GM23248 (cell line): ENCODE data around the gene SLX4IP. TPM values are rescaled to one million over a fixed set of nuclear protein-coding genes. Genes with fewer than 3 reads are reported as not detected.

Source experiments
- DNase-seq: peaks from one replicate; pipeline ENCODE4 v3.0.0-alpha.2; 2015
- H2AFZ ChIP-seq: fragments of 200-600 bp; sonication (generic); 2 replicates; pipeline ENCODE4 v1.6.1; 2016; ENCODE audit warnings: antibody characterized with exemption
- H3F3A ChIP-seq: fragments of 200-600 bp; sonication (generic); 2 replicates; pipeline ENCODE4 v1.6.1; 2016; ENCODE audit warnings: mild to moderate bottlenecking, antibody characterized with exemption, mixed run types; ENCODE audit not compliant: insufficient read depth
- H3K27ac ChIP-seq: fragments of 200-600 bp; sonication (generic); 2 replicates; pipeline ENCODE4 v1.5.1; 2016; ENCODE audit warnings: mild to moderate bottlenecking
- H3K27me3 ChIP-seq: fragments of 200-600 bp; sonication (generic); replicated peaks from 2 replicates; pipeline ENCODE4 v1.6.1; 2016; ENCODE audit warnings: mild to moderate bottlenecking; ENCODE audit not compliant: insufficient read depth
- H3K36me3 ChIP-seq: fragments of 200-600 bp; sonication (generic); 2 replicates; pipeline ENCODE4 v1.6.1; 2016; ENCODE audit warnings: low read depth, mild to moderate bottlenecking
- H3K4me1 ChIP-seq: fragments of 200-600 bp; sonication (generic); 2 replicates; pipeline ENCODE4 v1.6.1; 2016; ENCODE audit warnings: mild to moderate bottlenecking; ENCODE audit not compliant: insufficient read depth
- H3K4me2 ChIP-seq: fragments of 200-600 bp; sonication (generic); one replicate; pipeline ENCODE4 v1.6.1; 2016; ENCODE audit warnings: mild to moderate bottlenecking; ENCODE audit not compliant: unreplicated experiment
- H3K4me3 ChIP-seq: fragments of 200-600 bp; sonication (generic); 2 replicates; pipeline ENCODE4 v1.5.1; 2016; ENCODE audit warnings: mild to moderate bottlenecking
- H3K79me2 ChIP-seq: fragments of 200-600 bp; sonication (generic); 2 replicates; pipeline ENCODE4 v1.6.1; 2016; ENCODE audit warnings: mild to moderate bottlenecking; ENCODE audit not compliant: insufficient read depth
- H3K9ac ChIP-seq: fragments of 200-600 bp; sonication (generic); 2 replicates; pipeline ENCODE4 v1.6.1; 2016; ENCODE audit warnings: mild to moderate bottlenecking
- H3K9me2 ChIP-seq: fragments of 200-600 bp; sonication (generic); 2 replicates; pipeline ENCODE4 v1.6.1; 2016; ENCODE audit warnings: mixed run types, mild to moderate bottlenecking, moderate library complexity; ENCODE audit not compliant: insufficient read depth
- H3K9me3 ChIP-seq: fragments of 200-600 bp; sonication (generic); one replicate; pipeline ENCODE4 v1.6.1; 2017; ENCODE audit warnings: low read depth
- H4K20me1 ChIP-seq: fragments of 200-600 bp; sonication (generic); 2 replicates; pipeline ENCODE4 v1.6.0; 2016; ENCODE audit not compliant: insufficient read depth
- EZH2 ChIP-seq: fragments of 200-600 bp; sonication (generic); IDR thresholded peaks from 2 replicates; pipeline ENCODE4 v1.6.1; 2018; ENCODE audit warnings: antibody characterized with exemption, mild to moderate bottlenecking; ENCODE audit not compliant: insufficient read depth, poor library complexity, severe bottlenecking
- EZH2phosphoT487 ChIP-seq: fragments of 200-600 bp; sonication (generic); IDR thresholded peaks from 2 replicates; pipeline ENCODE4 v1.6.1; 2018; ENCODE audit warnings: antibody characterized with exemption, moderate library complexity, mild to moderate bottlenecking, low read depth; ENCODE audit not compliant: insufficient read depth
- WGBS, 2 experiments: methylation state at CpG; one replicate each; pipeline ENCODE4 v1.1.6; 2015 to 2017; ENCODE audit warnings: low lambda C conversion rate in 2 of 2, low coverage in 1 of 2; ENCODE audit errors: missing lambda C conversion rate in 2 of 2; 5-methylcytosine and 5-hydroxymethylcytosine counted together
- in situ Hi-C: fragments of 300-500 bp; cut with MboI; formaldehyde crosslinking; loops from 2 replicates; pipeline ENCODE4 v1.15.0; 2020
- polyA plus RNA-seq: library from polyadenylated mRNA; unstranded; fragments of >200 nt; fragmentation: Nextera tagmentation; extraction: Ambion mirVana; gene quantifications from 2 replicates; pipeline ENCODE4 v1.2.1, GENCODE V29; 2016
- total RNA-seq: library from RNA; depleted of rRNA; stranded (reverse); fragments of >200 nt; shearing (Covaris generic); gene quantifications from 2 replicates; pipeline ENCODE4 v1.2.3, GENCODE V29; 2014

The SLX4IP gene
- total and polyA plus RNA-seq, 2 experiments from 2014 or later: 3.7 to 3.9 TPM

- no peak overlapping the region for H3K4me3 ChIP-seq
- H3K4me2 ChIP-seq: no peak overlapping the region
- in situ Hi-C loops: no loop called here
- H3K27ac ChIP-seq: no peak overlapping the region
- 0 out of 2 replicates have a peak, but pooled peaks cover under 1% of the 10 kb centered on the region for H3F3A ChIP-seq
- DNase-seq: no peak
- no peaks in the 10 kb centered on the region for H3K9me3 ChIP-seq
- no peak for TF ChIP-seq EZH2phosphoT487
- no peak for TF ChIP-seq EZH2
- no peaks in the 10 kb centered on the region; the same call in 1 of the 2 replicates for H3K79me2 ChIP-seq
- no peaks in the 10 kb centered on the region for H3K36me3 ChIP-seq
- no peaks in the 10 kb centered on the region for H4K20me1 ChIP-seq
- WGBS, 2 experiments: 89 to 90% methylated on average over 2 of the region's 2 CpGs
- H3K9ac ChIP-seq: no peak overlapping the region
- H3K27me3 ChIP-seq: no peaks in the 10 kb centered on the region
- H3K4me1 ChIP-seq: peaks cover 4% of the 10 kb centered on the region; the same call in 1 of the 2 replicates
- H3K9me2 ChIP-seq: no peaks in the 10 kb centered on the region
- H2AFZ ChIP-seq: no peak overlapping the region
Measured at GRCh38 chr20:10497283-10497682, 62.2 kb downstream of the SLX4IP start.

- no peaks in the 10 kb centered on the region for H3K36me3 ChIP-seq
Measured at GRCh38 chr20:10497791-10498190, 62.7 kb downstream of the SLX4IP start.

GRCh38 chr20:10498200-10498599, 63.1 kb downstream of the SLX4IP start:
- H3K27me3 ChIP-seq: no peaks in the 10 kb centered on the region
- no peaks in the 10 kb centered on the region for H3K9me2 ChIP-seq
- H3K4me2 ChIP-seq: no peak overlapping the region
- DNase-seq: no peak
- no peak overlapping the region for H3K27ac ChIP-seq
- 100% methylated on average over 1 of the region's 1 CpG for WGBS, 2 experiments
- TF ChIP-seq EZH2phosphoT487 (no peak), EZH2 (no peak)
- H3K79me2 ChIP-seq: no peaks in the 10 kb centered on the region; the same call in 1 of the 2 replicates
- no peaks in the 10 kb centered on the region for H3K36me3 ChIP-seq
- H3K4me3 ChIP-seq: no peak overlapping the region
- in situ Hi-C loops: no loop called here
- no peak overlapping the region for H3K9ac ChIP-seq
- H4K20me1 ChIP-seq: no peaks in the 10 kb centered on the region
- H3K4me1 ChIP-seq: no peaks in the 10 kb centered on the region
- no peaks in the 10 kb centered on the region for H3F3A ChIP-seq
- no peak overlapping the region for H2AFZ ChIP-seq
- H3K9me3 ChIP-seq: no peaks in the 10 kb centered on the region

More at GRCh38 chr20:10497791-10498190, 62.7 kb downstream of the SLX4IP start:
- Histone ChIP-seq H3K27me3 (no peaks in the 10 kb centered on the region), H3K9ac (no peak overlapping the region), H3K4me3 (no peak overlapping the region), H3K9me2 (no peaks in the 10 kb centered on the region), H3K9me3 (no peaks in the 10 kb centered on the region), H2AFZ (no peak overlapping the region), H4K20me1 (no peaks in the 10 kb centered on the region), H3K79me2 (no peaks in the 10 kb centered on the region; the same call in 1 of the 2 replicates), H3K4me1 (no peaks in the 10 kb centered on the region), H3F3A (no peaks in the 10 kb centered on the region), H3K27ac (no peak overlapping the region), H3K4me2 (no peak overlapping the region)
- no peak for DNase-seq
- in situ Hi-C loops: no loop called here
- TF ChIP-seq EZH2phosphoT487: no peak
- TF ChIP-seq EZH2: no peak

GRCh38 chr20:10501402-10501801, 66.3 kb downstream of the SLX4IP start:
- Histone ChIP-seq H3K79me2 (no peaks in the 10 kb centered on the region; the same call in 1 of the 2 replicates), H3F3A (no peaks in the 10 kb centered on the region), H3K4me3 (no peak overlapping the region), H3K9me3 (no peaks in the 10 kb centered on the region), H3K4me2 (no peak overlapping the region), H4K20me1 (no peaks in the 10 kb centered on the region), H3K27me3 (no peaks in the 10 kb centered on the region), H3K9ac (no peak overlapping the region), H3K9me2 (no peaks in the 10 kb centered on the region), H3K36me3 (no peaks in the 10 kb centered on the region), H2AFZ (no peak overlapping the region), H3K4me1 (no peaks in the 10 kb centered on the region), H3K27ac (no peak overlapping the region)
- WGBS, 2 experiments: 77 to 83% methylated on average over 4 of the region's 4 CpGs
- DNase-seq: no peak
- TF ChIP-seq EZH2 (no peak), EZH2phosphoT487 (no peak)
- in situ Hi-C loops: no loop called here

GRCh38 chr20:10502098-10502526, 67.0 kb downstream of the SLX4IP start:
- TF ChIP-seq EZH2phosphoT487: no peak
- TF ChIP-seq EZH2: no peak
- Histone ChIP-seq H2AFZ (no peak overlapping the region), H3F3A (no peaks in the 10 kb centered on the region), H3K36me3 (no peaks in the 10 kb centered on the region), H3K9me3 (no peaks in the 10 kb centered on the region), H3K4me3 (no peak overlapping the region), H3K9me2 (no peaks in the 10 kb centered on the region), H4K20me1 (no peaks in the 10 kb centered on the region), H3K27ac (no peak overlapping the region), H3K79me2 (no peaks in the 10 kb centered on the region; the same call in 1 of the 2 replicates), H3K4me2 (no peak overlapping the region), H3K9ac (no peak overlapping the region), H3K27me3 (no peaks in the 10 kb centered on the region), H3K4me1 (no peaks in the 10 kb centered on the region)
- DNase-seq: no peak
- WGBS, 2 experiments: 95 to 96% methylated on average over 5 of the region's 5 CpGs
- in situ Hi-C loops: no loop called here
